ENCODE data around the gene SLC6A13.

Gene SLC6A13

GRCh38 chr12:179885-180284, 82.8 kb downstream of the SLC6A13 start:
- H3K36me3 ChIP-seq (ENCODE audit: insufficient read depth, low read length) = no peaks in the 10 kb centered on the region
- no peak overlapping the region for H3K4me3 ChIP-seq (ENCODE audit: low read length)
- no peak overlapping the region for H2AFZ ChIP-seq (ENCODE audit: low read depth, low read length)
- no peaks in the 10 kb centered on the region for H3K4me1 ChIP-seq (ENCODE audit: insufficient read depth, low read length)
- H3K27me3 ChIP-seq (ENCODE audit: insufficient read depth, low read length) = peaks cover 8% of the 10 kb centered on the region
- no peaks in the 10 kb centered on the region for H3K9me3 ChIP-seq (ENCODE audit: low read length)

GRCh38 chr12:179131-179884, 83.3 kb downstream of the SLC6A13 start:
- peaks cover 8% of the 10 kb centered on the region for H3K27me3 ChIP-seq (ENCODE audit: insufficient read depth, low read length)
- no peak overlapping the region for H2AFZ ChIP-seq (ENCODE audit: low read depth, low read length)
- no peaks in the 10 kb centered on the region for H3K9me3 ChIP-seq (ENCODE audit: low read length)
- no peak overlapping the region for H3K4me3 ChIP-seq (ENCODE audit: low read length)
- no peaks in the 10 kb centered on the region for H3K4me1 ChIP-seq (ENCODE audit: insufficient read depth, low read length)
- no peaks in the 10 kb centered on the region for H3K36me3 ChIP-seq (ENCODE audit: insufficient read depth, low read length)

GRCh38 chr12:178829-179109, 83.9 kb downstream of the SLC6A13 start:
- Histone ChIP-seq H3K9me3 (ENCODE audit: low read length) (no peaks in the 10 kb centered on the region), H3K4me3 (ENCODE audit: low read length) (no peak overlapping the region), H3K27me3 (ENCODE audit: insufficient read depth, low read length) (peaks cover 8% of the 10 kb centered on the region), H2AFZ (ENCODE audit: low read depth, low read length) (no peak overlapping the region), H3K36me3 (ENCODE audit: insufficient read depth, low read length) (no peaks in the 10 kb centered on the region), H3K4me1 (ENCODE audit: insufficient read depth, low read length) (no peaks in the 10 kb centered on the region)

GRCh38 chr12:177980-178828, 84.4 kb downstream of the SLC6A13 start:
- no peaks in the 10 kb centered on the region for H3K4me1 ChIP-seq (ENCODE audit: insufficient read depth, low read length)
- H3K36me3 ChIP-seq (ENCODE audit: insufficient read depth, low read length) = no peaks in the 10 kb centered on the region
- no peak overlapping the region for H2AFZ ChIP-seq (ENCODE audit: low read depth, low read length)
- peaks cover 8% of the 10 kb centered on the region for H3K27me3 ChIP-seq (ENCODE audit: insufficient read depth, low read length)
- H3K9me3 ChIP-seq (ENCODE audit: low read length) = no peaks in the 10 kb centered on the region
- H3K4me3 ChIP-seq (ENCODE audit: low read length) = no peak overlapping the region

GRCh38 chr12:177336-177979, 85.2 kb downstream of the SLC6A13 start:
- Histone ChIP-seq H2AFZ (ENCODE audit: low read depth, low read length) (no peak overlapping the region), H3K4me3 (ENCODE audit: low read length) (no peak overlapping the region), H3K27me3 (ENCODE audit: insufficient read depth, low read length) (peaks cover 10% of the 10 kb centered on the region), H3K36me3 (ENCODE audit: insufficient read depth, low read length) (no peaks in the 10 kb centered on the region), H3K4me1 (ENCODE audit: insufficient read depth, low read length) (no peaks in the 10 kb centered on the region), H3K9me3 (ENCODE audit: low read length) (no peaks in the 10 kb centered on the region)

GRCh38 chr12:176321-177181, 86.1 kb downstream of the SLC6A13 start:
- H3K36me3 ChIP-seq (ENCODE audit: insufficient read depth, low read length) = no peaks in the 10 kb centered on the region
- H3K9me3 ChIP-seq (ENCODE audit: low read length) = no peaks in the 10 kb centered on the region
- no peaks in the 10 kb centered on the region for H3K4me1 ChIP-seq (ENCODE audit: insufficient read depth, low read length)
- peaks cover 12% of the 10 kb centered on the region for H3K27me3 ChIP-seq (ENCODE audit: insufficient read depth, low read length)
- H2AFZ ChIP-seq (ENCODE audit: low read depth, low read length) = no peak overlapping the region
- H3K4me3 ChIP-seq (ENCODE audit: low read length) = no peak overlapping the region

GRCh38 chr12:175759-176158, 86.9 kb downstream of the SLC6A13 start:
- Histone ChIP-seq H3K36me3 (ENCODE audit: insufficient read depth, low read length) (no peaks in the 10 kb centered on the region), H3K9me3 (ENCODE audit: low read length) (no peaks in the 10 kb centered on the region), H2AFZ (ENCODE audit: low read depth, low read length) (no peak overlapping the region), H3K27me3 (ENCODE audit: insufficient read depth, low read length) (peaks cover 17% of the 10 kb centered on the region), H3K4me3 (ENCODE audit: low read length) (no peak overlapping the region), H3K4me1 (ENCODE audit: insufficient read depth, low read length) (no peaks in the 10 kb centered on the region)

- H3K4me1 ChIP-seq (ENCODE audit: insufficient read depth, low read length) = peaks cover under 1% of the 10 kb centered on the region
- no peak overlapping the region for H3K4me3 ChIP-seq (ENCODE audit: low read length)
- H3K9me3 ChIP-seq (ENCODE audit: low read length) = no peaks in the 10 kb centered on the region
- no peak overlapping the region for H2AFZ ChIP-seq (ENCODE audit: low read depth, low read length)
- peaks cover 17% of the 10 kb centered on the region for H3K27me3 ChIP-seq (ENCODE audit: insufficient read depth, low read length)
- no peaks in the 10 kb centered on the region for H3K36me3 ChIP-seq (ENCODE audit: insufficient read depth, low read length)
Observed at GRCh38 chr12:175250-175649, 87.4 kb downstream of the SLC6A13 start.

GRCh38 chr12:174596-174995, 88.0 kb downstream of the SLC6A13 start:
- H3K4me1 ChIP-seq (ENCODE audit: insufficient read depth, low read length) = peaks cover 7% of the 10 kb centered on the region
- peaks cover 17% of the 10 kb centered on the region for H3K27me3 ChIP-seq (ENCODE audit: insufficient read depth, low read length)
- H2AFZ ChIP-seq (ENCODE audit: low read depth, low read length) = no peak overlapping the region
- H3K4me3 ChIP-seq (ENCODE audit: low read length) = no peak overlapping the region
- H3K9me3 ChIP-seq (ENCODE audit: low read length) = no peaks in the 10 kb centered on the region
- no peaks in the 10 kb centered on the region for H3K36me3 ChIP-seq (ENCODE audit: insufficient read depth, low read length)

- H3K4me1 ChIP-seq (ENCODE audit: insufficient read depth, low read length) = peaks cover 7% of the 10 kb centered on the region
- H3K27me3 ChIP-seq (ENCODE audit: insufficient read depth, low read length) = peaks cover 20% of the 10 kb centered on the region
- no peaks in the 10 kb centered on the region for H3K9me3 ChIP-seq (ENCODE audit: low read length)
- H3K4me3 ChIP-seq (ENCODE audit: low read length) = no peak overlapping the region
- H3K36me3 ChIP-seq (ENCODE audit: insufficient read depth, low read length) = no peaks in the 10 kb centered on the region
- H2AFZ ChIP-seq (ENCODE audit: low read depth, low read length) = no peak overlapping the region
Observed at GRCh38 chr12:174124-174523, 88.5 kb downstream of the SLC6A13 start.

GRCh38 chr12:172732-173161, 89.9 kb downstream of the SLC6A13 start:
- Histone ChIP-seq H3K36me3 (ENCODE audit: insufficient read depth, low read length) (no peaks in the 10 kb centered on the region), H3K4me3 (ENCODE audit: low read length) (no peak overlapping the region), H3K27me3 (ENCODE audit: insufficient read depth, low read length) (peaks cover 30% of the 10 kb centered on the region), H2AFZ (ENCODE audit: low read depth, low read length) (no peak overlapping the region), H3K4me1 (ENCODE audit: insufficient read depth, low read length) (peaks cover 7% of the 10 kb centered on the region), H3K9me3 (ENCODE audit: low read length) (no peaks in the 10 kb centered on the region)

GRCh38 chr12:171743-172676, 90.6 kb downstream of the SLC6A13 start:
- no peaks in the 10 kb centered on the region for H3K36me3 ChIP-seq (ENCODE audit: insufficient read depth, low read length)
- peaks cover 26% of the 10 kb centered on the region for H3K27me3 ChIP-seq (ENCODE audit: insufficient read depth, low read length)
- no peak overlapping the region for H3K4me3 ChIP-seq (ENCODE audit: low read length)
- peaks cover 7% of the 10 kb centered on the region for H3K4me1 ChIP-seq (ENCODE audit: insufficient read depth, low read length)
- H3K9me3 ChIP-seq (ENCODE audit: low read length) = no peaks in the 10 kb centered on the region
- no peak overlapping the region for H2AFZ ChIP-seq (ENCODE audit: low read depth, low read length)
